Activated naive CD8-positive, alpha-beta T cell treated with anti-CD3 and anti-CD28 coated beads, Interleukin-2, amount 10 ng/mL, durations not matched to agents 7 days and 5 days (primary cell): ENCODE results near the gene CDK6. TPM values are rescaled to one million over a fixed set of nuclear protein-coding genes. Genes with fewer than 3 reads are reported as not detected.

Experiments
- ATAC-seq: fragments of 150-1000 bp; cut with Tn5 transposase; one replicate; pipeline ENCODE4 v1.10.0; 2021; ENCODE audit warnings: low read depth, moderate library complexity
- POLR2A ChIA-PET: fragments of 350-600 bp; sonication (Branson Sonifier 250); formaldehyde crosslinking; loops from one replicate; lab custom pipeline; 2021; ENCODE audit warnings: antibody characterized with exemption; lab: Charles Lee
- DNase-seq: peaks from one replicate; pipeline ENCODE4 v3.0.0; 2021
- H3K27ac Mint-ChIP-seq: one replicate; pipeline ENCODE4 v1.8.0; 2022; ENCODE audit warnings: mild to moderate bottlenecking, mixed read lengths
- H3K27me3 Mint-ChIP-seq: one replicate; pipeline ENCODE4 v1.8.0; 2022; ENCODE audit warnings: mild to moderate bottlenecking, moderate library complexity, mixed read lengths
- H3K36me3 Mint-ChIP-seq: one replicate; pipeline ENCODE4 v1.8.0; 2021; ENCODE audit warnings: mild to moderate bottlenecking, mixed read lengths
- H3K4me1 Mint-ChIP-seq: one replicate; pipeline ENCODE4 v1.8.0; 2021; ENCODE audit warnings: mixed read lengths
- H3K4me3 Mint-ChIP-seq: one replicate; pipeline ENCODE4 v1.8.0; 2022; ENCODE audit warnings: mild to moderate bottlenecking, moderate library complexity, mixed read lengths
- H3K9me3 Mint-ChIP-seq: one replicate; pipeline ENCODE4 v1.8.0; 2021; ENCODE audit warnings: mixed read lengths
- total RNA-seq, 2 experiments: library from RNA; stranded (reverse); gene quantifications; one replicate each; pipeline ENCODE4 v1.2.3, GENCODE V29; 2021

The CDK6 gene
- total RNA-seq, 2 experiments from 2014 or later, result 98.6 to 99.8 TPM

- ATAC-seq, result no peak
- POLR2A ChIA-PET, result interaction anchor here (0.6 to 2.0 kb wide), 6 partner anchors 9 to 274 kb away, joined by 3 to 9 read pairs (median 4); no protein-coding TSS in a partner anchor
- no peak for DNase-seq
- Mint-ChIP-seq H3K27me3 (peaks cover 1% of the 10 kb centered on the region), H3K4me3 (peak overlapping the region; percentile 98), H3K27ac (peak overlapping the region; percentile 91), H3K4me1 (peaks cover 40% of the 10 kb centered on the region), H3K9me3 (no peaks in the 10 kb centered on the region), H3K36me3 (peaks cover 42% of the 10 kb centered on the region)
These were observed 4.4 kb downstream of the CDK6 start for GRCh38 chr7:92831716-92832533.

- DNase-seq (no peak), ATAC-seq (no peak)
- no peaks in the 10 kb centered on the region for H3K9me3 Mint-ChIP-seq
- peaks cover 50% of the 10 kb centered on the region for H3K4me1 Mint-ChIP-seq
- no peaks in the 10 kb centered on the region for H3K27me3 Mint-ChIP-seq
- peak overlapping the region; percentile 56 for H3K27ac Mint-ChIP-seq
- H3K36me3 Mint-ChIP-seq, result peaks cover 53% of the 10 kb centered on the region
- POLR2A ChIA-PET, result interaction anchor here (0.6 to 1.2 kb wide), 5 partner anchors 17 to 224 kb away, joined by 3 to 7 read pairs (median 4); no protein-coding TSS in a partner anchor
- peak overlapping the region; percentile 98 for H3K4me3 Mint-ChIP-seq
These were observed 5.8 kb downstream of the CDK6 start for GRCh38 chr7:92830532-92831110.

GRCh38 chr7:92830027-92830426 lies 6.3 kb downstream of the CDK6 start:
- H3K27me3 Mint-ChIP-seq, result no peaks in the 10 kb centered on the region
- peaks cover 55% of the 10 kb centered on the region for H3K36me3 Mint-ChIP-seq
- no peak for DNase-seq
- POLR2A ChIA-PET, result interaction anchor here (1.0 to 1.2 kb wide), 3 partner anchors 17 to 197 kb away, joined by 3 to 4 read pairs (median 4); no protein-coding TSS in a partner anchor
- ATAC-seq, result no peak
- no peak overlapping the region for H3K27ac Mint-ChIP-seq
- peaks cover 53% of the 10 kb centered on the region for H3K4me1 Mint-ChIP-seq
- H3K9me3 Mint-ChIP-seq, result no peaks in the 10 kb centered on the region
- peak overlapping the region; percentile 98 for H3K4me3 Mint-ChIP-seq

GRCh38 chr7:92827464-92828120 lies 8.8 kb downstream of the CDK6 start:
- Mint-ChIP-seq H3K27me3 (no peaks in the 10 kb centered on the region), H3K9me3 (no peaks in the 10 kb centered on the region), H3K36me3 (peaks cover 63% of the 10 kb centered on the region), H3K4me1 (peaks cover 63% of the 10 kb centered on the region), H3K27ac (no peak overlapping the region), H3K4me3 (peak overlapping the region; percentile 25)
- POLR2A ChIA-PET, result no interaction called here
- DNase-seq, result no peak
- no peak for ATAC-seq

- no peaks in the 10 kb centered on the region for H3K9me3 Mint-ChIP-seq
- peaks cover 58% of the 10 kb centered on the region for H3K36me3 Mint-ChIP-seq
These were observed 10.0 kb downstream of the CDK6 start for GRCh38 chr7:92826258-92826938.

GRCh38 chr7:92824901-92825480 lies 11.4 kb downstream of the CDK6 start:
- POLR2A ChIA-PET, result no interaction called here
- ATAC-seq, result no peak
- DNase-seq, result no peak
- Mint-ChIP-seq H3K36me3 (peaks cover 57% of the 10 kb centered on the region), H3K4me3 (peak overlapping the region; percentile 6), H3K27ac (no peak overlapping the region), H3K9me3 (no peaks in the 10 kb centered on the region), H3K27me3 (no peaks in the 10 kb centered on the region), H3K4me1 (peaks cover 44% of the 10 kb centered on the region)

More at GRCh38 chr7:92826258-92826938, 10.0 kb downstream of the CDK6 start:
- Mint-ChIP-seq H3K27me3 (no peaks in the 10 kb centered on the region), H3K27ac (no peak overlapping the region), H3K4me3 (no peak overlapping the region), H3K4me1 (peaks cover 53% of the 10 kb centered on the region)
- ATAC-seq (no peak), DNase-seq (no peak)
- POLR2A ChIA-PET, result no interaction called here

GRCh38 chr7:92824450-92824849 lies 11.9 kb downstream of the CDK6 start:
- Mint-ChIP-seq H3K36me3 (peaks cover 59% of the 10 kb centered on the region), H3K9me3 (peaks cover 2% of the 10 kb centered on the region), H3K27ac (no peak overlapping the region), H3K4me3 (no peak overlapping the region), H3K27me3 (no peaks in the 10 kb centered on the region), H3K4me1 (peaks cover 44% of the 10 kb centered on the region)
- DNase-seq, result no peak
- ATAC-seq, result no peak
- POLR2A ChIA-PET, result no interaction called here

GRCh38 chr7:92823042-92823441 lies 13.3 kb downstream of the CDK6 start:
- Mint-ChIP-seq H3K27ac (no peak overlapping the region), H3K4me1 (peaks cover 42% of the 10 kb centered on the region), H3K9me3 (peaks cover 7% of the 10 kb centered on the region), H3K4me3 (no peak overlapping the region), H3K36me3 (peaks cover 71% of the 10 kb centered on the region), H3K27me3 (no peaks in the 10 kb centered on the region)
- ATAC-seq, result no peak
- POLR2A ChIA-PET, result interaction anchor here (0.8 to 0.9 kb wide), 2 partner anchors 9 to 57 kb away, joined by 3 to 5 read pairs; no protein-coding TSS in a partner anchor
- no peak for DNase-seq

GRCh38 chr7:92820191-92820590 lies 16.2 kb downstream of the CDK6 start:
- no peak overlapping the region for H3K4me3 Mint-ChIP-seq

GRCh38 chr7:92817398-92817797 lies 19.0 kb downstream of the CDK6 start:
- peaks cover 46% of the 10 kb centered on the region for H3K4me1 Mint-ChIP-seq
- peaks cover 17% of the 10 kb centered on the region for H3K9me3 Mint-ChIP-seq
- H3K36me3 Mint-ChIP-seq, result peaks cover 59% of the 10 kb centered on the region
- no peak overlapping the region for H3K4me3 Mint-ChIP-seq
- DNase-seq, result no peak
- H3K27me3 Mint-ChIP-seq, result no peaks in the 10 kb centered on the region
- POLR2A ChIA-PET, result no interaction called here
- no peak overlapping the region for H3K27ac Mint-ChIP-seq
- no peak for ATAC-seq

More at GRCh38 chr7:92820191-92820590, 16.2 kb downstream of the CDK6 start:
- Mint-ChIP-seq H3K27me3 (no peaks in the 10 kb centered on the region), H3K4me1 (peaks cover 33% of the 10 kb centered on the region), H3K9me3 (peaks cover 17% of the 10 kb centered on the region), H3K27ac (no peak overlapping the region), H3K36me3 (peaks cover 71% of the 10 kb centered on the region)
- ATAC-seq, result no peak
- POLR2A ChIA-PET, result no interaction called here
- DNase-seq, result no peak

GRCh38 chr7:92815412-92815811 lies 21.0 kb downstream of the CDK6 start:
- Mint-ChIP-seq H3K9me3 (peaks cover 17% of the 10 kb centered on the region), H3K27me3 (no peaks in the 10 kb centered on the region), H3K4me3 (peak overlapping the region; percentile 7), H3K36me3 (peaks cover 59% of the 10 kb centered on the region), H3K27ac (peak overlapping the region; percentile 37), H3K4me1 (peaks cover 50% of the 10 kb centered on the region)
- no peak for DNase-seq
- ATAC-seq, result peak; percentile 55
- POLR2A ChIA-PET, result no interaction called here

GRCh38 chr7:92813390-92814024 lies 22.9 kb downstream of the CDK6 start:
- DNase-seq, result no peak
- H3K4me1 Mint-ChIP-seq, result peaks cover 51% of the 10 kb centered on the region
- H3K27me3 Mint-ChIP-seq, result no peaks in the 10 kb centered on the region
- peak; percentile 57 for ATAC-seq
- peaks cover 11% of the 10 kb centered on the region for H3K9me3 Mint-ChIP-seq
- H3K27ac Mint-ChIP-seq, result peak overlapping the region; percentile 77
- H3K4me3 Mint-ChIP-seq, result peak overlapping the region; percentile 71
- POLR2A ChIA-PET, result interaction anchor here (1.0 to 1.6 kb wide), 3 partner anchors 17 to 193 kb away, joined by 3 to 4 read pairs (median 4); no protein-coding TSS in a partner anchor
- H3K36me3 Mint-ChIP-seq, result peaks cover 47% of the 10 kb centered on the region
